MM.1S (cell line): ENCODE data around the gene ZMIZ1.

Experiments used
- EZH2 ChIP-seq: fragments of 300-600 bp; sonication (generic); optimal IDR thresholded peaks from 2 replicates; pipeline ENCODE3; 2017; ENCODE audit warnings: low read depth, mild to moderate bottlenecking, antibody characterized with exemption, low read length, mixed read lengths
- EZH2phosphoT487 ChIP-seq: fragments of 300-600 bp; sonication (generic); IDR thresholded peaks from 2 replicates; pipeline ENCODE4 v1.6.1; 2018; ENCODE audit warnings: antibody characterized with exemption, low read length
- TF ChIP-seq, protein P1 (sequence below): fragments of 300-600 bp; sonication (generic); IDR thresholded peaks from 2 replicates; pipeline ENCODE4 v1.5.1; 2016; ENCODE audit warnings: antibody characterized with exemption, low read length, mixed read lengths

DNA sequence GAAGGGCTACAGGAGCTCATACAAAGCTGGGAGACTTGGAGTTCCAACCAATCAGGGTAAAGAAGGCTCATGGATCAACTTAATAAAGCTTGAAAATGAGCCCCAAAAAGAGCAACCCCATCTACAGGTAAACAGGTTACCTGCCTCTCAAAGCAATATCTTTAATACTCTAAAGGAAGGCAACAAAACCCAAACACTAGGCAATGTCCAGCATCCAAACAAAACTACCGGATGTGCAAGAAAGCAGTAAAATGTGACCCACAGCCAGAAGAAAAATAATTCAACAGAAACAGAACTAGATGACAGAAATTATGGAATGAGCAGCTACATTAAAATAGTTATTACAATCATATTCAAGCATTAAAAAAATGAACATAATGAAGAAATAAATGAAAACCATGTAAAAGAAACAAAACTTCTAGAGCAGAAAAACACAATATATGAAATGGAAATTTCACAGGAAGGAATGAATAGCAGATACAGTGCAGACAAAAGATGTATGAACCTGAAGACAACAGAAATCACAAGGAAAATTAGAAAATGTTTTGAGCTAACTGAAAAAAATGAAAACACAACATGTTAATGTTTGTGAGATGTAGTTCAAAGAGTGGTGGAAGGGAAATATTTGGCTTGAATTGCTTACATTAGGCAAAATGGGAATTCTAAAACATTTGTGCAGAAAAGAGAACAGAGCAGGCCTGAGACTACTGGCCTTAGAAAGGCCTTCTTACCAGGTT, 30.5 kb upstream of the ZMIZ1 start:
- no peak for TF ChIP-seq EZH2phosphoT487
- TF ChIP-seq, protein P1, sequence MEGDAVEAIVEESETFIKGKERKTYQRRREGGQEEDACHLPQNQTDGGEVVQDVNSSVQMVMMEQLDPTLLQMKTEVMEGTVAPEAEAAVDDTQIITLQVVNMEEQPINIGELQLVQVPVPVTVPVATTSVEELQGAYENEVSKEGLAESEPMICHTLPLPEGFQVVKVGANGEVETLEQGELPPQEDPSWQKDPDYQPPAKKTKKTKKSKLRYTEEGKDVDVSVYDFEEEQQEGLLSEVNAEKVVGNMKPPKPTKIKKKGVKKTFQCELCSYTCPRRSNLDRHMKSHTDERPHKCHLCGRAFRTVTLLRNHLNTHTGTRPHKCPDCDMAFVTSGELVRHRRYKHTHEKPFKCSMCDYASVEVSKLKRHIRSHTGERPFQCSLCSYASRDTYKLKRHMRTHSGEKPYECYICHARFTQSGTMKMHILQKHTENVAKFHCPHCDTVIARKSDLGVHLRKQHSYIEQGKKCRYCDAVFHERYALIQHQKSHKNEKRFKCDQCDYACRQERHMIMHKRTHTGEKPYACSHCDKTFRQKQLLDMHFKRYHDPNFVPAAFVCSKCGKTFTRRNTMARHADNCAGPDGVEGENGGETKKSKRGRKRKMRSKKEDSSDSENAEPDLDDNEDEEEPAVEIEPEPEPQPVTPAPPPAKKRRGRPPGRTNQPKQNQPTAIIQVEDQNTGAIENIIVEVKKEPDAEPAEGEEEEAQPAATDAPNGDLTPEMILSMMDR = no peak
- no peak for TF ChIP-seq EZH2
